GM13976 (cell line): ENCODE data around the gene GIMAP8.
A peak's percentile ranks its signal among the peaks of the same experiment; 100 is the strongest.

ENCODE experiments used
- DNase-seq: peaks from one replicate; pipeline ENCODE4 v3.0.0; 2012; ENCODE audit warnings: low spot score
- in situ Hi-C: fragments of 300-500 bp; cut with MboI; formaldehyde crosslinking; loops from one replicate; pipeline ENCODE4 v1.12.0; 2022; ENCODE audit warnings: low sequenced_read_pairs, mixed read lengths, inconsistent platforms; ENCODE audit not compliant: unreplicated experiment
- TF ChIP-seq, protein P1 (sequence below): IDR thresholded peaks from 2 replicates; pipeline ENCODE4 v1.5.1; 2012; ENCODE audit warnings: borderline replicate concordance, mild to moderate bottlenecking; ENCODE audit not compliant: insufficient read depth; ENCODE audit errors: extremely low read depth, missing control alignments, control extremely low read depth

Gene GIMAP8

DNA sequence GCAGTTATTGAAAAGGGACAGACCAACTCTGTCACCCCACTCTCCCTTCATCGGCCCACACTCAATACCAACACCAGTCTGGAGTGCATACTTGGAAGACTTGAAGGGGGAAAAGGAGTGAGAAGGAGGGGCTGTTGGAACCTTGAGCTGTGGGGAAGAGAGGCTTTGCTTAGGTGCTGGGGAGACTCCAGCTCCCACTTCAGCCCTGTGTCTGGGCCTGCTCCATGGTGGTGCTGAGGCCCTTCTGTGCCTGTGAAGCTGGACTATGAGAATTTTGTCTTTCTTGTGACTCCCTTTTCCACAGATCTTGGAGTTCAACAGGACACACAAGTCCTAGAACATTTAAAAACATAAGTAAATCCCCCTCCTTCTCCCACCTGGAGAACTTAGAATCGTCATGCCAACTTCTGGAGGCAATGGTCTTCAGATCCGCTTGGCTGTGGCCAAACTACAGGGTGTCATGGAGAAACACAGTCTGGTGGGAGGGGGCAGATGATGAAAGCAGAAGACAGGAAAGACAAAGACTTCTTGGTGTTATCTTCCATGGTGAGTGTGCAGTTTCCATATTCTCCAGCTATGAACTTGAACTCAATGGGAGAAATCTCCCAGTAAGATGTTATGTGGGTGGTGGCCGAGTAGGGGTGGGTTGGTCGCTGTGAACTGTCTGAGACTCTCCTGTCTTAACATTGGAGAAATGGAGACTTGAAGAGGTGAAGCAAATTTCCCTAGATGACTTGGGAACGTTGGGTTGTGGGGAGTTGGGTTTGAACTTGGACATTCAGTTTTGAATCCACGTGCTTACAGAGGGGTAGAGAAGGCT is 18.4 kb upstream of the GIMAP8 start:
- in situ Hi-C loops, result no loop called here
- TF ChIP-seq, protein P1, sequence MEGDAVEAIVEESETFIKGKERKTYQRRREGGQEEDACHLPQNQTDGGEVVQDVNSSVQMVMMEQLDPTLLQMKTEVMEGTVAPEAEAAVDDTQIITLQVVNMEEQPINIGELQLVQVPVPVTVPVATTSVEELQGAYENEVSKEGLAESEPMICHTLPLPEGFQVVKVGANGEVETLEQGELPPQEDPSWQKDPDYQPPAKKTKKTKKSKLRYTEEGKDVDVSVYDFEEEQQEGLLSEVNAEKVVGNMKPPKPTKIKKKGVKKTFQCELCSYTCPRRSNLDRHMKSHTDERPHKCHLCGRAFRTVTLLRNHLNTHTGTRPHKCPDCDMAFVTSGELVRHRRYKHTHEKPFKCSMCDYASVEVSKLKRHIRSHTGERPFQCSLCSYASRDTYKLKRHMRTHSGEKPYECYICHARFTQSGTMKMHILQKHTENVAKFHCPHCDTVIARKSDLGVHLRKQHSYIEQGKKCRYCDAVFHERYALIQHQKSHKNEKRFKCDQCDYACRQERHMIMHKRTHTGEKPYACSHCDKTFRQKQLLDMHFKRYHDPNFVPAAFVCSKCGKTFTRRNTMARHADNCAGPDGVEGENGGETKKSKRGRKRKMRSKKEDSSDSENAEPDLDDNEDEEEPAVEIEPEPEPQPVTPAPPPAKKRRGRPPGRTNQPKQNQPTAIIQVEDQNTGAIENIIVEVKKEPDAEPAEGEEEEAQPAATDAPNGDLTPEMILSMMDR, result no peak

DNA sequence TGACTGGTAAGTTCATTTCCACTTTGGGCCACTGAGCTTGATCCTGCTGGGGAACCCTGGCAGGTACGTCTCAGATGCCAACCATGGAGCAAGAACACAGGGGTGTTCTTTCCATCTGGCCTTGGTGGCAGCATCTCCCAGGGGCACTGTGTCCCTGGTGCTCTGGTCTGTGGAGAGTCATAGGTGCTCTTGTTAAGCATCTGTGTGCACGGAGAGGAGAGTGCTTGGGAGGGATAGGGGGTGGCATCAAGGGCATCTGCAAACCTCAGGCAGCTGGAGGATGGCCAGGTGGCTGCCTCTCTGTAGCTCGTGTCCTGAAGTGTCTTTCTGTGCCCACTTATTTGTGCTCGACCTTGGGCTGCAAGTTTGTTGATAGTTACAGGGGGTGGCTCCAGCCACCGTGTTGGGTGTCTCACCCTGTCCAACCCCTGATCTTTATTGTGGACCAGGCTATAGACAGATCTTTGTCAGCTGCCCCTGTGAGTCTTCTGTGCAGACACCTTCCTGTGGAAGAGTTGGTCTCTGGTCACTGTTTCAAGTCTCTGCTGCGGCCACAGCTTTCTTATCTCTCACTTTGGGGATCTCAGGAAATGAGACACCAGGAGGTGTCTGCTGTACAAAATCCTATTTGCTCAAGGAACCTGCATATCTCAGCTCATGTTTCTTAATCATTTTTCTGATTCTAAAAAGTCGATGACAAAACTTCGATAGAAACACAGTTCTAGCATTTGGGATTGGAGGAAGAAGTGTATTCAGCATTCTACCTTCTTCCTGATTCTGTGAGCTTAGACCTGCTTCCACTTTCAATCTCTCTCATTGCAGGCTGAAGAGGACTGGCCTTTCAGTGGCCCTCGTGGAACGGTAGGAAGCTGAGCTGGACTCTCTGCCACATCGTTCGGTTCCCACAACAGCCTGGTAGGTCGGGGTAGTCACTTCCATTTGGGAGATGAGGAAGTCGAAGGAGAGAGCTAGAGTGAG is 17.2 kb upstream of the GIMAP8 start:
- peak; percentile 66 for DNase-seq
- TF ChIP-seq, protein P1, result no peak
- in situ Hi-C loops, result no loop called here

More for the DNA sequence above, 18.4 kb upstream of the GIMAP8 start:
- no peak for DNase-seq

DNA sequence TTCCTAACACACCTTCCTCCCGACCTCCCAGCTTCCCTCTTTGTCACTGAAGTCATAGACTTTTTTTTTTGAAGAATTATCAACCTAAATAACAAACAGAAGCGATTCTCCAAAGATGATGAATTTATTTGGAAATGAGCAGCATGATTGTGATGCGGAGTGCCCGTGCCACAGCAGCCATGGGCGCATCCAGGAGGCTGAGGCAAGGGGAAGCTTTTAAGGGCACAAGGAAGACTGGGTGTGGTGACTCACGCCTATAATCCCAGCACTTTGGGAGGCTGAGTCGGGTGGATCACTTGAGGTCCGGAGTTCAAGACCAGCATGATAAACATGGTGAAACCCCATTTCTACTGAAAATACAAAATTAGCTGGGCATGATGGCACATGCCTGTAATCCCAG is 16.2 kb upstream of the GIMAP8 start:
- TF ChIP-seq, protein P1, result no peak
- DNase-seq, result no peak
- in situ Hi-C loops, result no loop called here

DNA sequence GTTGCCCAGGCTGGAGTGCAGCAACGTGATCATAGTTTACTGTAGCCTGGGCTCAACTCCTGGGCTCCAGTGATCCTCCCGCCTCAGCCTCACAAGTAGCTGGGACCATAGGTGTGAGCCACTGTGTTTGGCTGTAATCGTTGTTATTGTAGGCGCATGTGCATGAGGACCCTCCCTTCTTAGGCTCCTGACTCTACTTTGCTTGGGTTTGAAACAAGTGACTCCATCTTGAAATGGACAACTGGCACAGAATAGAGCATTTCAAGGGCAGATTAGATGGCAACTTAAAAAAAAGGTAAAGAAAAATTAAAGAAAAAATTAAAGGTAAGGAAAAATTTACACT is 15.4 kb upstream of the GIMAP8 start:
- TF ChIP-seq, protein P1, result no peak
- no peak for DNase-seq
- in situ Hi-C loops, result no loop called here

DNA sequence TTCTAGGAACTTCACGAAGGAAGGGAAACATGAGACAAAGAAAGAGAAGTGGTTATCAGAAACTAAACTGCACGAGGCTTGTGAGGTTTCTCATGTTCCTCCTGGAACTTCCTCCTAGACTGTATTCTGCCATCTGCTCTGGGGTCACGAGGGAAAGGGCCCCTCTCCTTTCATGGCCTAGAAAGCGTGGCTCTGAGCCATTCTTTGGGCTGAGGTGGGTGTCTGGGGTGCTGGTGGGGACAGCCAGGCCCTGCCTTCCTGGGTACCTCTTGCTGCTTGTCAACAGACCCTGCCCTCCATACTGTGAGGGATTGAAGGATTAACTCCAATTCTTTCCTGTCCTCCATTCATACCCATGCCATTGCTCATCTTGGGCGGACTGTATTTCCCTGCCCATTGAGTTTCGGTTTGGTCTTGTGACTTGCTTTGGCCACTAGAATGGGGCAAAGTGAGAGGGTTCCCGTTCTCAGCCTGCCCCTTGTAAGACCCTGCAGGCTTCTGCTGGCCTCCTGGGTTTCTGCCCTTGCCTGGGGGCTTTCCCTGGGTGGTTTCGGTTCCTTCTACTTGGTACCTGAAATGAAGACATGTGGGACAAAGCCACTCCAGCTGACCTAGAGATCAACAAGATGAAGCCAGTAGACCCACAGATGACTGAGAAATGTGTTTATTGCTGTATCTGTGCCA is 14.9 kb upstream of the GIMAP8 start:
- DNase-seq, result peak; percentile 82
- TF ChIP-seq, protein P1, result no peak
- in situ Hi-C loops, result no loop called here

DNA sequence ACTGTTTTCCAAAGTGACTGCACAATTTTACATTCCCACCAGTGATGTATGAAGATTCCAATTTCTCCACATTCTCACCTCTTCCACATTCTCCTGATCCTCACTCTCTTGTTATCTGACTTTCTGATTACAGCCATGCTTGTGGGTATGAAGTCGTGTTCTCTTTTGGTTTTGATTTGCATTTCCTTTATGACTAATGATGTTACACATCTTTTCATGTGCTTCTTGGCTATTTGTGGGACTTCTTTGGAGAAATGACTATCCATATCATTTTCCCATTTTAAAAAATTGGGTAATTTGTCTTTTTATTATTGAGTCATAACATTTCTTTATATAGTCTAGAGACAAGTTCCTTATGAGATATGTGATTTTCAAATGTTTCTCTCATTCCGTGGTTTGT is 10.5 kb upstream of the GIMAP8 start:
- TF ChIP-seq, protein P1, result no peak
- in situ Hi-C loops, result loop anchor here (10.0 kb wide), 2 partner anchors 225 to 315 kb away; no protein-coding TSS in a partner anchor
- DNase-seq, result peak; percentile 20
